NCI-H345 treated with DMSO at 0.1 percent for 48 hours (cell line): ENCODE results near the gene CIC.

Source experiments
- DNase-seq: peaks from one replicate; lab custom pipeline; 2025; ENCODE audit not compliant: unreplicated experiment; lab: John Stamatoyannopoulos, UW

CIC gene

GRCh38 chr19:42242512-42243409 is 26.3 kb upstream of the CIC start, which contains the start of gene GSK3A:
Gene GSK3A (minus strand): TSS chr19:42242602. CDS start chr19:42242465, 137 bp downstream.
- peak; percentile 99 for DNase-seq

GRCh38 chr19:42244347-42245220 is 24.5 kb upstream of the CIC start:
- peak; percentile 82 for DNase-seq

DNA sequence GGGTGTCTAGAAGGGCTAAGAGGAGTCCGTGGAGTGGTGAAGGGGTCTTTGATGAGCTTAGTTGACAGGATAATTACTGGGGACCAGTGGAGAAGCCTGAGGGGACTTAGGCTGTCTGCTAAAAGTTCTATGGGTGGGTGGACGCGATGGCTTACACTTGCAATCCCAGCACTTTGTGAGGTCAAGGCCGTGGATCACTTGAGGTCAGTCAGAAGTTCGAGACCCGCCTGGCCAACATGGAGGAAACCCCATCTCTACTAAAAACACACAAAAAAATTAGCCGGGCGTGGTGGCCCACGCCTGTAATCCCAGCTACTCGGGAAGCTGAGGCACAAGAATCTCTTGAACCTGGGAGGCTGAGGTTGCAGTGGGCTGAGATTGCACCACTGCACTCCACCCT is 23.8 kb upstream of the CIC start:
- DNase-seq: no peak

- DNase-seq: no peak
Measured at GRCh38 chr19:42246143-42246921, 22.7 kb upstream of the CIC start.

DNA sequence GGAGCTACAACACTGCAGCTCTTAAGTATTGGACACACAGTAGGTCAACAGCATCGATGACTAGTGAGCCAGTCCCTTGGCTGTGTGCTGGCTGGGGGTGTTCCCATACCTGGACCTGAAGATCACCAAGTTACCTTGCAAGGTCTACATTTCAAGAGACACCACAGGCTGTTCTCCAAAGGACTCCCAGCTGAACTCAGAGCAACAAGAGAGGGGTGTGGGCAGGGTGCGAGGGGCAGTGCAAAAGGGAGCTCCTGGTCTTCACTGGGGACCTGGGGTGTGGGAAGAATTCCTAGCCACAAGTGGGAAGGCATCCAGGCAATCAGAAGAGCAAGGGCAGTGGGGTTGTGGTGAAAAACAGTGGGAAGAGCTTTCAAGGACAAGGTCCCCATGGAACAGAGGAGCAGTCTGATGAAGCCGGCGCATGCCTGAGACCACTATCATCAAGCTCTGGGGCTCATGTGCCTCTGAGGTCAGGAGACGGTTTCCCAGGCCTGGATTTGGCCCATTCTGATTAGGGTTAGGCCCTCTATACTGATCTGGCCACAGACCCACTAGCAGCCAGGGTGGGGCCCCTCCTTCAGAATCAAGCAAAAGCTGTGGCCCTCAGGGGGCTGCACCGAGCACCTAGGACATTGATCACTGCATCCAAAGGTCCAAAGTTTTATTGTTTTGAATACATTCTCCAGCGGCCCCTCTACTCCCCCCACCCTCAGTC is 22.0 kb upstream of the CIC start:
- no peak for DNase-seq

DNA sequence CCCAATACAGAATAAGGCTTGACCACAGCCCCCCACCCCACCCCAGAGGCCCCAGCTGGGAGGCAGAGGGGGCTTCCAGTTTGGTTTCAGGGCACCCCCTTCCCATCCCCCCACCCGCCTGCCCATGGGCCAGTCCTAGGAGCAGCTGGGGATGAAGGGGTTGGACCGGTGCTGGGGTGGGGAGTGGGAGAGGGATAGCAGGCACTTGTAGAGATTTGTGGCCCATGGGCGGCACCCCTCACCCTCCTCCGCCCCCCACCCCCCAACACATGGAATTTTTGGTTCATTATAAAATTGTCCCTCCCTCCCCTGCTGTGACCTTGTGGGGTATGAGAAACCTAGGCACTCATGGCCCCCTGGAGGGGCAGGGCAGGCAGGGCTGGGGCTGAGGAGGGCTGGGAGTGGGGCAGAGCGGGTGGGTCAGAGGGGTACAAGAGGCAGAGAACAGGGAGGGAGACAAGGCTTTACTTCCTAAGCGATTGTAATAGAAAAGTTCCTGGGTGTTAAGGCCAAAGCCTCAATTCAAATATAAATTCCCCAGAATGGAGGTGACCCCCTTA is 21.3 kb upstream of the CIC start:
- no peak for DNase-seq

- DNase-seq: no peak
Measured at GRCh38 chr19:42248270-42249148, 20.5 kb upstream of the CIC start.

GRCh38 chr19:42249149-42249750 is 19.8 kb upstream of the CIC start:
- DNase-seq: no peak

GRCh38 chr19:42249769-42250168 is 19.3 kb upstream of the CIC start:
- no peak for DNase-seq

DNA sequence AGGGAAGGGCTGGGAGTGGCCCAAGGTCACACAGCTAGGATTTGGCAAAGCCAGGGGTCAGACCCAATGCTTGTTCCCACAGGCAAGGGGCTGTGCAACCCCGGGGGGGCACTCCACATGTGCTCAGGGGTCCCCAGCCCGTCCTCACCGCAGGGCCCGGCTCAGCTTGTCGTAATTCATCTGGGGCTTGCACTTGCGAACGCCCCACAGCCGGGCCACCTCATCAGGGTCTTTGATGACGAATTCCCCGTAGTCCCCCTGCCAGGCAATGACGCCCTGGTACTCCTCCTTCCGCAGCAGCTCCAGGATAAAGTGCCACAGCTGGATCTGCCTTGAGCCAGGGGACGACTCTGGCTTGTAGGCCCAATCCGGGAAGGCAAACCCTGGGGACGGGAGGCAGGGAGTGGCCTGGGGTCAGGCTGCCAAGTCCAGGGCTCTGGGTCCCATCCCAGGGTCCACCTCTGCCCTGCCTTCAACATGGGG is 18.8 kb upstream of the CIC start:
- DNase-seq: no peak

GRCh38 chr19:42250666-42251531 is 18.2 kb upstream of the CIC start:
- DNase-seq: no peak

- DNase-seq: no peak
Measured at GRCh38 chr19:42251572-42252358, 17.3 kb upstream of the CIC start.

DNA sequence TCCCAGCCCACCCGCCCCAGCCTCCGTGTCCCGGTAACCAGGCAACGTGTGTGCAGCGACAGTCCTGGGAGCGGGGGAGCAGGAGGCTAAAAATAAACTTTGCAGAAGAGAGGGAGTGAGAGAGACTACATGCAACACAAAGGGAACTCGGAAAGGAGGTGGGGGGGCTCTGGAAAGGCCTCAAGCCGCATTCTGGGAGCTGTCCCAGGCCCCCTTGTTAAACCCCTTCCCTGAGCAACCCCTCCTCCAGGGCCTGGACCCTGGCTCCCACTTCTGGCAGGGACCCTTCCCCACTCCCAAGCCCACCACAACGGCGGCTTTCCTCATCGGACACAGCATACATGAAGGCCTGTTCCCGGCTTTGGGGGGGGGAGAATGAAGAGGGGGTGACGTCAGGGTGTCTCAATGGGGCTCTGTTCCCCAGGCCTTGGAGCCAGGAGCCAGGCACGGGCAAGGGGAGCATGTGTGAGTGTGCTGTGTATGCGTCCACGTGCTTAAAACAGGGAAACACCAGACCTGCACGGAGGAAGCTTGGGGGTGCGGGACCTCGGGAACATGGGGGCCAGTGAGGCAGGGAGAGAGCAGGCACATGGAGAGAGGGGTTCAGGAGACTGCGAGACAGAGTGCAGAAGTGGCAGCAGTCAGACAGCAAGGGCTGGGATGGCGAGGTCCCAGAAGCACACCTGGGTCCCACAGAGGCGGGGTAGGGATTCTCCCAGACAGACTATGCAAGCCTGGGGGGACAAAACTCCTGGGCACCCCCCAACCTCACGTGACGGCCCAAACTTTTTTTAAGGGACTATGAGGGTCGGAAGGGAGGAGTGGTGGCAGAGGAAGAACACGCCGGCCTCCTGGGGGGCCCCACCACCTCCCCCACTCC is 16.4 kb upstream of the CIC start:
- no peak for DNase-seq

DNA sequence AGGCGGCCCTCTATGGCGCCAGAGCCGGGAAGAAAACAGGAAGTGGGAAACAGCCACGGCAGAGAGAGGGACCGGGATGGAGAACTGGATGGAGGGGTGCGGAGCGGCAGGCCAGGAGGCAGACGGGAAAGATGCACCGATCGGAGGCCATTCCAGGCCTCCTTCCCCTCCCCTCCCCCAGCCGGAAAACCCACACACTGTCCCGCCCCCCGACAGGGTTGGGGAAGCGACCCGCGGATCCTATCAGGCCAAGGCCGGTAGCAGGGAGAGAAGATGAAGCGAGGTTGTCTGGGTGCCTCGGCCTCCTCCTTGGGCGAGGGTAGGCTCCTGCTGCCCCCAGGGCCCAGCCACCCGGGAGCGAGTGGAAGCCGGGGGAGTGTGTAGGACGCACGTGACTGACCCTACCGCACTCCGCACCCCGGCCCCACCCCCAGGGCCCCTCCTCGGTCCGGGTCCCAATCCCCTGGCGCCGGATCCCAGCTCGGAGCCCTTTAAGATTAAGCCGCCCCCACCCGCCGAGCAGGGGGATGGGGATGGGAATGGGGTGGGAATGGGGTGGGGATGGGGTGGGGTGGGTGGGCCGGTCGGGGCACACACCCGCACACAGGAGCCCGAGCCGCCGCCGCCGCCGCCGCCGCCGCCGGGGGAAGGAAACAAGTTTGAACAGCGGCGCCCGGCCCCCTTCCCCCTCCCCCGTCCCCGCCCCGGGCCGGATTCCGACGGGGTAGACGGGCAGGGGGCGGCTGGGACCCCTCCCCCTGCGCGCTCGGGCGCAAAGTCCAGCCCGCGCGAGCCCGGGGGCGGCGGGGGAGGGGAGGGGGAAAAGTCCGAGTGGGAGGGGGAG is 15.6 kb upstream of the CIC start:
- DNase-seq: no peak
